22Rv1 (cell line): ENCODE measurements around the gene GLT6D1.

Experiments
- H3K27ac ChIP-seq: fragments of 450-650 bp; 2 replicates; pipeline ENCODE4 v1.5.1; 2017
- CTCF ChIP-seq: fragments of 450-650 bp; IDR thresholded peaks from 2 replicates; pipeline ENCODE4 v1.5.1; 2017; ENCODE audit warnings: mild to moderate bottlenecking
- ZFX ChIP-seq: fragments of 450-650 bp; IDR thresholded peaks from 2 replicates; pipeline ENCODE4 v1.6.1; 2017; ENCODE audit warnings: antibody characterized with exemption, borderline replicate concordance

The GLT6D1 gene

GRCh38 chr9:135664801-135665794 lies 25.8 kb upstream of the GLT6D1 start:
- TF ChIP-seq ZFX (no peak), CTCF (no peak)
- H3K27ac ChIP-seq, result no peak overlapping the region

GRCh38 chr9:135664266-135664665 lies 24.9 kb upstream of the GLT6D1 start:
- TF ChIP-seq CTCF, result no peak
- no peak for TF ChIP-seq ZFX
- H3K27ac ChIP-seq, result no peak overlapping the region

- no peak overlapping the region for H3K27ac ChIP-seq
- no peak for TF ChIP-seq ZFX
These were observed 24.5 kb upstream of the GLT6D1 start for GRCh38 chr9:135663857-135664256.

GRCh38 chr9:135663451-135663770 lies 24.1 kb upstream of the GLT6D1 start:
- no peak overlapping the region for H3K27ac ChIP-seq
- no peak for TF ChIP-seq CTCF
- no peak for TF ChIP-seq ZFX

- H3K27ac ChIP-seq, result no peak within 1 kb of the TSS
- TF ChIP-seq CTCF (no peak), ZFX (no peak)
These were observed 23.6 kb upstream of the GLT6D1 start, which contains the start of gene LCN9 for GRCh38 chr9:135662758-135663450. TSS of gene LCN9 (plus strand) at chr9:135663309. CDS start at chr9:135663322, 13 bp downstream.

GRCh38 chr9:135661816-135662560 lies 22.6 kb upstream of the GLT6D1 start:
- TF ChIP-seq CTCF (no peak), ZFX (no peak)
- H3K27ac ChIP-seq, result no peak overlapping the region

GRCh38 chr9:135660407-135660806 lies 21.1 kb upstream of the GLT6D1 start:
- TF ChIP-seq ZFX, result no peak
- no peak for TF ChIP-seq CTCF

More at GRCh38 chr9:135660407-135660806, 21.1 kb upstream of the GLT6D1 start:
- no peak overlapping the region for H3K27ac ChIP-seq
